OCI-LY3 (cell line): Measurements from ENCODE around the gene RNF144A.

ENCODE experiments used
- H2AFZ ChIP-seq: fragments of 200-600, 300-600 bp; shearing (Covaris generic); 2 replicates; pipeline ENCODE4 v1.6.0; 2014; ENCODE audit warnings: antibody characterized with exemption, low read depth, low read length
- H3K27ac ChIP-seq: fragments of 200-600, 300-600 bp; sonication (generic); 2 replicates; pipeline ENCODE4 v1.5.1; 2014; ENCODE audit warnings: mild to moderate bottlenecking, low read length, moderate library complexity, mixed read lengths
- H3K27me3 ChIP-seq: fragments of 200-600, 300-600 bp; sonication (generic); 2 replicates; pipeline ENCODE4 v1.6.1; 2014; ENCODE audit warnings: low read depth, low read length, mixed read lengths
- H3K36me3 ChIP-seq: fragments of 200-600, 300-600 bp; sonication (generic); replicated peaks from 2 replicates; pipeline ENCODE3; 2014; ENCODE audit warnings: low read depth, low read length, mixed read lengths
- H3K4me1 ChIP-seq: fragments of 300-600, 200-600 bp; sonication (generic); 2 replicates; pipeline ENCODE4 v1.6.1; 2014; ENCODE audit warnings: low read length, mixed read lengths
- H3K4me2 ChIP-seq: fragments of 200-600, 300-600 bp; sonication (generic); 2 replicates; pipeline ENCODE4 v1.6.1; 2014; ENCODE audit warnings: low read length, mixed read lengths
- H3K4me3 ChIP-seq: fragments of 300-600, 200-600 bp; sonication (generic); 2 replicates; pipeline ENCODE4 v1.5.1; 2014; ENCODE audit warnings: antibody characterized with exemption, mild to moderate bottlenecking, low read length, moderate library complexity
- H3K79me2 ChIP-seq: fragments of 300-600, 200-600 bp; shearing (Covaris generic); 2 replicates; pipeline ENCODE4 v1.6.1; 2014; ENCODE audit warnings: mild to moderate bottlenecking, low read length, mixed read lengths
- H3K9ac ChIP-seq: fragments of 300-600, 200-600 bp; shearing (Covaris generic); 2 replicates; pipeline ENCODE4 v1.6.0; 2014; ENCODE audit warnings: mild to moderate bottlenecking, low read length, moderate library complexity
- H3K9me3 ChIP-seq: fragments of 200-600, 300-600 bp; shearing (Covaris generic); 2 replicates; pipeline ENCODE4 v1.6.1; 2014; ENCODE audit warnings: low read length, mixed read lengths; ENCODE audit not compliant: insufficient read depth
- H4K20me1 ChIP-seq: fragments of 200-600, 300-600 bp; sonication (generic); 2 replicates; pipeline ENCODE4 v1.6.1; 2016; ENCODE audit warnings: low read length, mixed read lengths; ENCODE audit not compliant: insufficient read depth
- CTCF ChIP-seq: fragments of 200-600, 300-600 bp; sonication (generic); IDR thresholded peaks from 2 replicates; pipeline ENCODE4 v1.5.1; 2014; ENCODE audit warnings: antibody characterized with exemption, low read length, low read depth
- EZH2phosphoT487 ChIP-seq: fragments of 200-600 bp; shearing (Covaris generic); IDR thresholded peaks from 2 replicates; pipeline ENCODE4 v1.6.1; 2018; ENCODE audit warnings: antibody characterized with exemption, mixed run types, low read depth

Gene RNF144A

GRCh38 chr2:6926071-6926732 lies 9.0 kb downstream of the RNF144A start:
- Histone ChIP-seq H3K36me3 (no peaks in the 10 kb centered on the region), H3K4me3 (no peak overlapping the region), H3K27me3 (no peaks in the 10 kb centered on the region), H2AFZ (no peak overlapping the region), H3K4me2 (no peak overlapping the region), H3K9ac (no peak overlapping the region), H3K27ac (no peak overlapping the region), H3K9me3 (no peaks in the 10 kb centered on the region), H3K4me1 (no peaks in the 10 kb centered on the region), H4K20me1 (no peaks in the 10 kb centered on the region), H3K79me2 (no peaks in the 10 kb centered on the region)
- TF ChIP-seq CTCF (no peak), EZH2phosphoT487 (no peak)

GRCh38 chr2:6927186-6927585 lies 10.0 kb downstream of the RNF144A start:
- TF ChIP-seq EZH2phosphoT487 = no peak
- TF ChIP-seq CTCF = no peak
- no peaks in the 10 kb centered on the region for H3K9me3 ChIP-seq
- no peak overlapping the region for H3K4me2 ChIP-seq
- H3K27ac ChIP-seq = no peak overlapping the region
- H3K27me3 ChIP-seq = no peaks in the 10 kb centered on the region
- no peaks in the 10 kb centered on the region for H4K20me1 ChIP-seq
- H2AFZ ChIP-seq = no peak overlapping the region
- no peak overlapping the region for H3K9ac ChIP-seq
- H3K79me2 ChIP-seq = no peaks in the 10 kb centered on the region
- no peaks in the 10 kb centered on the region for H3K36me3 ChIP-seq
- no peak overlapping the region for H3K4me3 ChIP-seq
- no peaks in the 10 kb centered on the region for H3K4me1 ChIP-seq

GRCh38 chr2:6927753-6928152 lies 10.5 kb downstream of the RNF144A start:
- no peak overlapping the region for H3K27ac ChIP-seq
- H3K27me3 ChIP-seq = no peaks in the 10 kb centered on the region
- no peak overlapping the region for H3K9ac ChIP-seq
- no peak overlapping the region for H3K4me2 ChIP-seq
- no peaks in the 10 kb centered on the region for H3K36me3 ChIP-seq
- no peak for TF ChIP-seq CTCF
- no peak for TF ChIP-seq EZH2phosphoT487
- H3K4me1 ChIP-seq = no peaks in the 10 kb centered on the region
- H3K9me3 ChIP-seq = no peaks in the 10 kb centered on the region
- no peaks in the 10 kb centered on the region for H4K20me1 ChIP-seq
- no peaks in the 10 kb centered on the region for H3K79me2 ChIP-seq
- H3K4me3 ChIP-seq = no peak overlapping the region
- H2AFZ ChIP-seq = no peak overlapping the region

GRCh38 chr2:6928452-6928851 lies 11.2 kb downstream of the RNF144A start:
- TF ChIP-seq EZH2phosphoT487 = no peak
- no peak for TF ChIP-seq CTCF
- H3K36me3 ChIP-seq = no peaks in the 10 kb centered on the region
- H3K79me2 ChIP-seq = no peaks in the 10 kb centered on the region
- no peak overlapping the region for H3K9ac ChIP-seq
- no peak overlapping the region for H3K4me3 ChIP-seq
- no peak overlapping the region for H2AFZ ChIP-seq
- H3K9me3 ChIP-seq = no peaks in the 10 kb centered on the region
- H3K4me1 ChIP-seq = no peaks in the 10 kb centered on the region
- no peak overlapping the region for H3K4me2 ChIP-seq
- no peak overlapping the region for H3K27ac ChIP-seq
- H3K27me3 ChIP-seq = no peaks in the 10 kb centered on the region
- H4K20me1 ChIP-seq = no peaks in the 10 kb centered on the region
